ENCODE data around the gene FRMD4A. TPM values are rescaled to one million over a fixed set of nuclear protein-coding genes. Genes with fewer than 3 reads are reported as not detected.

FRMD4A gene
- polyA plus RNA-seq, 1 donor (not counting 4 experiments of a cell fraction or from before 2014, with no cell fraction given): 12.9 TPM

DNA sequence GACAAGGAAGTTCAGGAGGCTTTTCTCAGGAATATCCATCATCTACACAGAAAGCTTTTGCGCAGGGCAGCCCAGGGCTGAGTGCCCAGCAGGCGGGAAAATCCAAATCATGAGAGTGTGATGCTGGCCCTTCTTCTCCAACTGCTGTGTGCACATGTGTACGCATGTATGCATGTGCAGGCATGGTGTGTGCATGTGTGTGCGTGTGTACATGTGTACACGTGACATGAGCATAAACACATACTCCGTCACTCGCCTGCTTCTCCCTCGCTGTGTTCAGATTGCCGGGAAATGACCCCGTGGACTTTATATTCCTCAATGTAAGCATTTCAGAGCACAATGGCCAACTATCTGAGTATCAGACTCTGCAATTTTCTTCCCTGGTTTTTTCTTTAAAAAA lies 658.8 kb downstream of the FRMD4A start:
- Histone ChIP-seq H3K79me2 (ENCODE audit: control insufficient read depth, insufficient read depth, low read length) (no peaks in the 10 kb centered on the region), H3K27ac (ENCODE audit: control insufficient read depth, insufficient read depth, low read length) (no peak overlapping the region), H3K9me3 (ENCODE audit: control insufficient read depth, low read depth, low read length) (no peaks in the 10 kb centered on the region), H3K9me1 (ENCODE audit: control insufficient read depth, extremely low read depth, insufficient read depth, low read length) (no peaks in the 10 kb centered on the region), H3K9ac (ENCODE audit: control insufficient read depth, extremely low read depth, insufficient read depth, low read length) (no peak overlapping the region), H2AFZ (ENCODE audit: control insufficient read depth, low read length) (no peak overlapping the region), H3K27me3 (ENCODE audit: control insufficient read depth, extremely low read depth, insufficient read depth, low read length) (no peaks in the 10 kb centered on the region), H3K4me1 (ENCODE audit: control insufficient read depth, extremely low read depth, insufficient read depth, low read length) (no peaks in the 10 kb centered on the region), H3K4me2 (ENCODE audit: control insufficient read depth, extremely low read depth, insufficient read depth, low read depth, low read length) (no peak overlapping the region), H4K20me1 (ENCODE audit: control insufficient read depth, extremely low read depth, insufficient read depth, low read length) (no peaks in the 10 kb centered on the region), H3K36me3 (ENCODE audit: control insufficient read depth in 2 of 2, extremely low read depth in 1 of 2, insufficient read depth in 2 of 2, low read length in 2 of 2) (peaks cover 5 to 25% of the 10 kb centered on the region in 2 experiments), H3K4me3 (ENCODE audit: control insufficient read depth in 2 of 3, extremely low read depth in 1 of 3, insufficient read depth in 2 of 3, low read depth in 1 of 3, low read length in 3 of 3) (no peak overlapping the region)
- no peak for DNase-seq (ENCODE audit: low read depth, low spot score)
- FAIRE-seq: no peak
- no peak for TF ChIP-seq EZH2 (IDR thresholded peaks at IDR 0.05; ENCODE audit: low read length)
- TF ChIP-seq, protein P1, sequence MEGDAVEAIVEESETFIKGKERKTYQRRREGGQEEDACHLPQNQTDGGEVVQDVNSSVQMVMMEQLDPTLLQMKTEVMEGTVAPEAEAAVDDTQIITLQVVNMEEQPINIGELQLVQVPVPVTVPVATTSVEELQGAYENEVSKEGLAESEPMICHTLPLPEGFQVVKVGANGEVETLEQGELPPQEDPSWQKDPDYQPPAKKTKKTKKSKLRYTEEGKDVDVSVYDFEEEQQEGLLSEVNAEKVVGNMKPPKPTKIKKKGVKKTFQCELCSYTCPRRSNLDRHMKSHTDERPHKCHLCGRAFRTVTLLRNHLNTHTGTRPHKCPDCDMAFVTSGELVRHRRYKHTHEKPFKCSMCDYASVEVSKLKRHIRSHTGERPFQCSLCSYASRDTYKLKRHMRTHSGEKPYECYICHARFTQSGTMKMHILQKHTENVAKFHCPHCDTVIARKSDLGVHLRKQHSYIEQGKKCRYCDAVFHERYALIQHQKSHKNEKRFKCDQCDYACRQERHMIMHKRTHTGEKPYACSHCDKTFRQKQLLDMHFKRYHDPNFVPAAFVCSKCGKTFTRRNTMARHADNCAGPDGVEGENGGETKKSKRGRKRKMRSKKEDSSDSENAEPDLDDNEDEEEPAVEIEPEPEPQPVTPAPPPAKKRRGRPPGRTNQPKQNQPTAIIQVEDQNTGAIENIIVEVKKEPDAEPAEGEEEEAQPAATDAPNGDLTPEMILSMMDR (optimal IDR thresholded peaks at IDR 0.05 in 1 of 3, IDR thresholded peaks at IDR 0.05 in 1 of 3, conservative IDR thresholded peaks at IDR 0.05 in 1 of 3; ENCODE audit: extremely low read depth in 1 of 3, insufficient read depth in 2 of 3, low read length in 3 of 3): no peak
- dilution Hi-C loops (cut with MboI; ENCODE audit: extremely low pct_ligation_motif_present, low sequenced_read_pairs): no loop called here

DNA sequence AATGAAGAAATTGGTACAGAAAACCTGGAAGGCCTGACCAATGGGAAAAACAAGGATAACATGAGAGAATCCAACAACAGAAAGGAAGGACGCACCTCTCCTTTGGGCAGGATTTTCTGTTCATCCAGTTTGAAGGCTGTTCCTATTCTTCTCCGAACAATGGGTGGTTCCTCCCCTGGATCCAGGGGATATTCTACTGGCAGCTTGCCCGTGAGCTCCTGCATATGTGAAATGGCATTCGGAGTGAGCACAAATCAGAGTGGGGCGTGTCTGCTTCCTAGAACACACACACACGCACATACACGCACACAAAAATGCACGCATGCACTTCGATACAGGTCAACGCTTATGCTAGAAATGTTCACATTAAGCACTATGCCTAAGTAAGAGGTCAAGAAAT lies 660.4 kb downstream of the FRMD4A start:
- no peaks in the 10 kb centered on the region for H4K20me1 ChIP-seq (ENCODE audit: control insufficient read depth, extremely low read depth, insufficient read depth, low read length)
- no peak for TF ChIP-seq EZH2 (IDR thresholded peaks at IDR 0.05; ENCODE audit: low read length)
- TF ChIP-seq, protein P1 (optimal IDR thresholded peaks at IDR 0.05 in 1 of 3, IDR thresholded peaks at IDR 0.05 in 1 of 3, conservative IDR thresholded peaks at IDR 0.05 in 1 of 3; ENCODE audit: extremely low read depth in 1 of 3, insufficient read depth in 2 of 3, low read length in 3 of 3): no peak

More for the DNA sequence above, 660.4 kb downstream of the FRMD4A start:
- dilution Hi-C loops (cut with MboI; ENCODE audit: extremely low pct_ligation_motif_present, low sequenced_read_pairs): no loop called here
- Histone ChIP-seq H3K4me2 (ENCODE audit: control insufficient read depth, extremely low read depth, insufficient read depth, low read depth, low read length) (no peak overlapping the region), H2AFZ (ENCODE audit: control insufficient read depth, low read length) (no peak overlapping the region), H3K27ac (ENCODE audit: control insufficient read depth, insufficient read depth, low read length) (no peak overlapping the region), H3K9ac (ENCODE audit: control insufficient read depth, extremely low read depth, insufficient read depth, low read length) (no peak overlapping the region), H3K9me3 (ENCODE audit: control insufficient read depth, low read depth, low read length) (no peaks in the 10 kb centered on the region), H3K9me1 (ENCODE audit: control insufficient read depth, extremely low read depth, insufficient read depth, low read length) (no peaks in the 10 kb centered on the region), H3K27me3 (ENCODE audit: control insufficient read depth, extremely low read depth, insufficient read depth, low read length) (no peaks in the 10 kb centered on the region), H3K36me3 (ENCODE audit: control insufficient read depth in 2 of 2, extremely low read depth in 1 of 2, insufficient read depth in 2 of 2, low read length in 2 of 2) (peaks cover 10 to 34% of the 10 kb centered on the region in 2 experiments), H3K79me2 (ENCODE audit: control insufficient read depth, insufficient read depth, low read length) (no peaks in the 10 kb centered on the region), H3K4me3 (ENCODE audit: control insufficient read depth in 2 of 3, extremely low read depth in 1 of 3, insufficient read depth in 2 of 3, low read depth in 1 of 3, low read length in 3 of 3) (no peak overlapping the region), H3K4me1 (ENCODE audit: control insufficient read depth, extremely low read depth, insufficient read depth, low read length) (no peaks in the 10 kb centered on the region)
- DNase-seq (ENCODE audit: low read depth, low spot score): no peak
- FAIRE-seq: no peak
